ENCODE data around the gene NLGN1.
"Not testable (repeated sequence)": the region's sequence is repeated elsewhere in the genome, so short reads cannot be mapped to it uniquely, and the experiment has no call there.

The NLGN1 gene

GRCh38 chr3:173397161-173398110 is at the start of gene NLGN1:
Gene NLGN1 (plus strand): TSS chr3:173397744.
- DNase-seq (ENCODE audit: low read depth) = no peak

GRCh38 chr3:173351886-173352285 is 45.7 kb upstream of the NLGN1 start:
- no peak for DNase-seq (ENCODE audit: low read depth)

GRCh38 chr3:173353137-173353536 is 44.4 kb upstream of the NLGN1 start:
- DNase-seq (ENCODE audit: low read depth) = not testable (repeated sequence)

GRCh38 chr3:173354124-173354523 is 43.4 kb upstream of the NLGN1 start:
- no peak for DNase-seq (ENCODE audit: low read depth)

GRCh38 chr3:173371848-173372487 is 25.6 kb upstream of the NLGN1 start:
- DNase-seq (ENCODE audit: low read depth) = peak; percentile 16

- DNase-seq (ENCODE audit: low read depth) = no peak
These were observed 16.9 kb upstream of the NLGN1 start for GRCh38 chr3:173380681-173381080.

- DNase-seq (ENCODE audit: low read depth) = not testable (repeated sequence)
These were observed 15.6 kb upstream of the NLGN1 start for GRCh38 chr3:173381936-173382335.

- no peak for DNase-seq (ENCODE audit: low read depth)
These were observed 2.5 kb upstream of the NLGN1 start for GRCh38 chr3:173395073-173395411.

- peak; percentile 80 for DNase-seq (ENCODE audit: low read depth)
These were observed 1.9 kb upstream of the NLGN1 start for GRCh38 chr3:173395412-173396181.

GRCh38 chr3:173396191-173397041 is 1.1 kb upstream of the NLGN1 start:
- no peak for DNase-seq (ENCODE audit: low read depth)

GRCh38 chr3:173398111-173398479 is 551 bp downstream of the NLGN1 start:
- peak; percentile 42 for DNase-seq (ENCODE audit: low read depth)

GRCh38 chr3:173399044-173399443 is 1.5 kb downstream of the NLGN1 start:
- DNase-seq (ENCODE audit: low read depth) = no peak

- no peak for DNase-seq (ENCODE audit: low read depth)
These were observed 3.8 kb downstream of the NLGN1 start for GRCh38 chr3:173401369-173401768.

- DNase-seq (ENCODE audit: low read depth) = no peak
These were observed 5.1 kb downstream of the NLGN1 start for GRCh38 chr3:173402656-173403055.

- DNase-seq (ENCODE audit: low read depth) = no peak
These were observed 5.8 kb downstream of the NLGN1 start for GRCh38 chr3:173403376-173403775.

GRCh38 chr3:173404156-173404555 is 6.6 kb downstream of the NLGN1 start:
- DNase-seq (ENCODE audit: low read depth) = no peak

- DNase-seq (ENCODE audit: low read depth) = no peak
These were observed 12.9 kb downstream of the NLGN1 start for GRCh38 chr3:173410436-173410835.

GRCh38 chr3:173410849-173411248 is 13.3 kb downstream of the NLGN1 start:
- no peak for DNase-seq (ENCODE audit: low read depth)

- no peak for DNase-seq (ENCODE audit: low read depth)
These were observed 13.9 kb downstream of the NLGN1 start for GRCh38 chr3:173411375-173411973.

- DNase-seq (ENCODE audit: low read depth) = no peak
These were observed 18.5 kb downstream of the NLGN1 start for GRCh38 chr3:173416070-173416469.

GRCh38 chr3:173429076-173429475 is 31.5 kb downstream of the NLGN1 start:
- no peak for DNase-seq (ENCODE audit: low read depth)
